NAMALWA (cell line): ENCODE measurements around the gene C5.

Experiments
- DNase-seq: peaks from one replicate; pipeline ENCODE4 v3.0.0-alpha.2; 2015; ENCODE audit warnings: low spot score

Gene C5

DNA sequence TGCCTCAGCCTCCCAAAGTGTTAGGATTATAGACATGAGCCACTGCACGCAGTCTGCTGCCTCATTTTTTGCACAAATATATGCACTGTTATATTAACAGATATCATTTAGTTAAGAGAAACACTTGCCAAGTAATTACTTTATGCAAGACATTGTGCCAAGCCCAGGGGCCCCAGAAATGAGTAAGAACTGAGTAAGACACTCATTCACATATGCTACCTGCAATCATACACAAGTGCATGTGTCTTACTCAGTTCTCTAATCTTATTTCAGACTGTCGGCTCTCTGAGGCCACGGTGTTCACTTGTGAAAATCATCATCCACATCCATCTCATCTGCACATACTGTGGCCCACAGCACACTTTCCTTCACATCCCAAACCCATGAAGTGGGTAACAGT, 139.4 kb downstream of the C5 start:
- DNase-seq, result no peak

DNA sequence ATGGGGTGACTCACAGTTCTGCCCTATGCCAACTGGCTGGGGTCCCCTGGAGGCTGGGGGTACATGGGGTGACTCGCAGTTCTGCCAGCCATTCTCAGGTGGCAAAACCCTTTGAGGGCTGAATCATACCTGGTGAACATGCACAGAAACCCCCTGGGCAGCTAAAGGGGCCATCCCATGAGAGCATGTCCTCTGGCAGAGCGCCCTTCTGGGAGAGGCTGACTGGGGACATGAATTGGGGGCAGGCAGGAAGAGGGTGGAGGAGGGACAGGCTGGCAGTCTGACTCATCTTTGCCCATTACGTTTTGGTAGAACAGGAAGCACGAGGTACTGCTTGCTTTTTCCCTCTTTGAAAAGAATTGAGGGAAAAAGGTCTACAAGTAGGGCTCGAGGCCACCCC, 140.2 kb downstream of the C5 start:
- DNase-seq, result no peak

DNA sequence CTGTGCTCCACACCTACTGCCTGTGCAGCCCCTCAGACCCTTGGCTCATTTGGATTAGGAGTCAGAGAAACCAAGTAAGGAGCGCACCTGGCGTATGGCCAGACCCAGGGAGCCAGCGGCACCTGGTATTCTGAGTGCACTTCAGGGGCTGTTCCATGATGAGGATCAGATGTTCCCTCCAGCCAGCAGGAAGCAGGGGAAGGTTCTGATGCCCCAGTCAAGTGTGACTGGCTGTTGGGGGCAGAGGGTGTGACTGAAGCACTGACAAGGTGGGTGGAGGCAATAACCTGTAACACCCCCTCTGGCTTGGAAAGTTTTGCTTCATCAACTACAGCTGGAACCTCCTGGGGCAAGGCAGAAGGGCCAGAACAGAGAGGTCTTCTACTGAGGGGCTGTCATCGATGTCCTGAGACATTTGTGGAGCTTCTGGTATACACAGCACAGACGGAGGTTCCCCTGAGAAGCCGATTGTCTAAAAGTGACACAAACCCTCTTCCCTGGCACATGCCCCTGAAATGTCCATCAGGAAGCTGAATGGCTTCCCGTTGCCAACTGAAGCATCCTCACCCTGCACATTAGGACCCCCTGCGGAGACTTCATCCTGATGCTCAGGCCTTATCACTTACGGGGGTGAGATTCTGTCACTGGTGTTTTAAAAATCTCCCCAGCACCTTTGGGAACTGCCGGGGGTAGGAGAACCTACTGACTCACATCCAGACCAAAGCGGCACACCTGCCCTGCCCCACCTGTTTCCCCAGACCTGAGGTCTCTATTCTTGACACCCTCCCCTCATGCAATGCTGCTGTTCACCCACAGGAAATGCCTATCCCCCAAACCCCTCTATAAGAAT, 144.5 kb downstream of the C5 start:
- DNase-seq, result peak; percentile 40

DNA sequence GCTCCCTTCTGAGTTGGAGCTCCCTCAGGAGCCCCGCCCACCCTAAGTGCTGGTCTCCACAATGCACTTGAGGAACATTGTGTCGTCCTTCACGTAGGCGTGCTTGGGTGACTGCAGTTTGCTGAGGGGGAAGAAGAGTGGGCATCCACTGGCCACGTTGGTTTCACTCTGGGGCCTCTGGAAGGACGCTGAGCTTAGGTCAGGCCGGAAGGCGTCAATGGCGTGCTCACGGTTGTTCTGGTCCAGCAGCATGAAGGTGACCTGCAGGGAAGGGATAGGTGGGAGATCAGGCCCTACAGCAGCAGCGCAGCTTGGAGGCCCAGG, 145.1 kb downstream of the C5 start:
- no peak for DNase-seq

DNA sequence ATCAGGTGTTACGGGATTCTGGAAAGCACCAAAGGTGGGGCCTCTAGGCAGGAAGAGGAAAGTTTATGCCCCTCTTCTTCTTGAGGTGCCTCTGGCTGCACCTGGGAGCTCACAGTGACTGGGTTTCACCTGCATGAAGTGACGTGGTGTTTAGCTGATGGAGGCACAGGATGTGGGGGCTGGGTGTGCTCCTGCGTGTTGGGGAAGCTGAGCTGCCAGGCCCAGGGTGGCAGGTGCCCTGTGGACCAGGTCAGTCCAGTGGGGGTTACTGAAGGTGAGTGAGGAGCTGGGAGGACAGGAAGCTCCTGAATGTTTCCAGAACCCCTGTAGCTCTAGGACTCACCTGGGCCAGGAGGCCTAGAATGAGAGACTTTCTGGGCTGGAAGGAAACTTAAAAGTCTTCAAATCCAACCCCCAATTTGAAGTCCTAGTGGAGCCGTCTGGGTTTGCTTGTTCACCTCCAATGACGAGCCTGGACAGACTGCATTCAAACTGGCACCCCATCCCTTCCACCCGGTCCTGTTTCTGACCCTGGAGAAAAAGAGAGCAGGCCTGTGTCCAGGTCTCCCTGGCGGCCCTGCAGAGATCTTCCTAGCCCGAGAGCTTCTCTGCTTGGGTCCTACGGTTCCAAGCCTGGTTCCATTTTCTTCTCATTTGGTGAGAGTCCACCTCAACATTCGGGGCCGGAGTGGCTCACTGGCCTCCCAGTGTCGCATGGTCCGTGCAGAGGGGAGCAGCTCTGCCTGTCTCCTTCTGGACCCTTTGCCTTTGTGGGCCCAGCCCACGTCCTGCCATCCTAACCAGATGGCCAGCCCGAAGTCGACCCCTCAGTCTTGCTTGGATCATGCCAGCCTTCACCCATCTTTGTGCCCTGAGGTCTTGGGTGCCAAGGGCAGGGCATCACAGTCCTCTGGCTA, 145.8 kb downstream of the C5 start:
- peak; percentile 53 for DNase-seq

DNA sequence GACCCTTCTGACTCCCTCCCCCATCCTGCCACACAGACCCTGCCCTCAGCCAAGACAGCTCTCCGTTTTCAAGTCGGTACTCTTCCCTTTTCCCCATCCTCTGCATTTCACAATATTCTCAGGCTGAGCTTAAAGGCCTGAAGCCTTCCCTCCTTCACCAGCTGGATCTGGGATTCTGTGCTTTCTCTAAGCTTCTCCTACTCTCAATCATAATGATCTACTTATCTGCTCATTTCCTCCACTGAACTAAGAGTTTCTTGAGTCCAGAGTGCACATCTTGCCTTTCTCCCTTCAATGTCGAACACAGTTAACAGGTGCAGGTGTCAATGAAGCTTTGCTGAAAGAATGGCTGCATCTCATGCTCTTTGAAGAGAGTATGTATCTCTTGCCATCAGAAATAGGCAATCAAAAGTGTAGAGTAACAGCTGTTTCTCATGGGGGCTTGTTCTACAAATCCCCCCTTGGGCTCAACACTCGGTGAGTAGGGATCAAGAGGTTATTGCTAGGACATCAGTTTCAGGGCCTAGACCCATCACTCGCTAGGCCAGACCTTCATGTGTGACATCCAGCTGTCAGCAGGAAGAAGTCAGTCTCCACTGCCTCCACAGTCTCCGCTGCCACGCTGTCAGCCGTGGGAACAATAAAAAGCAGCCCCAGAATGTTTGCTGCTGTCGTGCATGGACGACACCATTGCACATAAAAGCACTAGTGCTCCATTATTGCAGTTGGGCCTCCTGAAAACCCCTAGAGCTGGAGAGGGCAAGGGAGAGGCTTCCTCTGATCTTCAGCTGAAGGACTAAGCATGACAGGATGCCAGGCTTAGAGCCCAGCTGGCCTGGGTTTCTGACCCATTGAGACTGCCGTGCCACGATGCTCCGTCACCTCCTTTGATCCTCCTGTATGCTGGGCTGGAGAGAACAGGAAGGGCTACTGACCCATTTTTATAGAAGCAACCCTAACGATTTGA, 147.2 kb downstream of the C5 start:
- peak; percentile 44 for DNase-seq
